CD4-positive, alpha-beta memory T cell (primary cell): ENCODE measurements around the gene ETV7. TPM values are rescaled to one million over a fixed set of nuclear protein-coding genes. Genes with fewer than 3 reads are reported as not detected.

ENCODE experiments used
- CTCF ChIA-PET: fragments of 350-600 bp; sonication (Branson Sonifier 250); formaldehyde crosslinking; loops from one replicate; lab custom pipeline; 2021; ENCODE audit warnings: inconsistent platforms; ENCODE audit not compliant: partially characterized antibody; lab: Charles Lee
- POLR2A ChIA-PET: fragments of 350-600 bp; sonication (Branson Sonifier 250); formaldehyde crosslinking; loops from one replicate; lab custom pipeline; 2021; ENCODE audit not compliant: partially characterized antibody; lab: Charles Lee
- DNase-seq, 5 donors: peaks; one replicate each; pipeline versions ENCODE4 v3.0.0 to v3.0.0-alpha.2; 2020 to 2022; ENCODE audit warnings: mixed read lengths in 1 of 5
- H3K27ac ChIP-seq: one replicate; pipeline ENCODE4 v1.7.0; 2013; ENCODE audit warnings: low read depth, low read length
- H3K27me3 ChIP-seq: 2 replicates; pipeline ENCODE4 v1.7.0; 2013; ENCODE audit warnings: mild to moderate bottlenecking, low read length, moderate library complexity; ENCODE audit not compliant: insufficient read depth
- H3K36me3 ChIP-seq: 2 replicates; pipeline ENCODE4 v1.7.0; 2013; ENCODE audit warnings: mild to moderate bottlenecking, low read length, moderate library complexity; ENCODE audit not compliant: insufficient read depth
- H3K4me1 ChIP-seq: 2 replicates; pipeline ENCODE4 v1.7.0; 2013; ENCODE audit warnings: mild to moderate bottlenecking, low read length, moderate library complexity; ENCODE audit not compliant: insufficient read depth
- H3K4me3 ChIP-seq, 2 donors: one replicate each; pipeline ENCODE4 v1.7.0; 2013; ENCODE audit warnings: low read length in 2 of 2, mild to moderate bottlenecking in 1 of 2
- H3K9me3 ChIP-seq, 2 donors: one replicate each; pipeline ENCODE4 v1.7.0; 2013; ENCODE audit warnings: low read length in 2 of 2, control low read depth in 1 of 2; ENCODE audit not compliant: control insufficient read depth in 1 of 2
- H3K27ac Mint-ChIP-seq, 7 donors: one replicate each; pipeline ENCODE4 v1.8.0; 2020 to 2021; ENCODE audit warnings: mixed read lengths in 7 of 7, mild to moderate bottlenecking in 6 of 7, inconsistent platforms in 3 of 7, moderate library complexity in 3 of 7
- H3K27me3 Mint-ChIP-seq, 2 donors: one replicate each; pipeline ENCODE4 v1.8.0; 2020 to 2021; ENCODE audit warnings: mixed read lengths in 2 of 2
- H3K36me3 Mint-ChIP-seq, 2 donors: one replicate each; pipeline ENCODE4 v1.8.0; 2020 to 2021; ENCODE audit warnings: mixed read lengths in 2 of 2, inconsistent platforms in 1 of 2, mild to moderate bottlenecking in 1 of 2
- H3K4me1 Mint-ChIP-seq, 4 donors: one replicate each; pipeline ENCODE4 v1.8.0; 2020 to 2021; ENCODE audit warnings: mixed read lengths in 4 of 4, mild to moderate bottlenecking in 1 of 4
- H3K4me3 Mint-ChIP-seq, 8 donors: one replicate each; pipeline ENCODE4 v1.8.0; 2020 to 2021; ENCODE audit warnings: mixed read lengths in 8 of 8, mild to moderate bottlenecking in 7 of 8, moderate library complexity in 6 of 8, inconsistent platforms in 3 of 8
- H3K9me3 Mint-ChIP-seq, 8 donors: one replicate each; pipeline ENCODE4 v1.8.0; 2020 to 2021; ENCODE audit warnings: mixed read lengths in 8 of 8, mild to moderate bottlenecking in 5 of 8, inconsistent platforms in 3 of 8, moderate library complexity in 1 of 8
- intact Hi-C: fragments of 100-400 bp; cut with micrococcal nuclease; formaldehyde crosslinking; loops from one replicate; pipeline ENCODE4 v1.15.1; 2023
- polyA plus RNA-seq, 2 donors: library from polyadenylated mRNA; unstranded; fragments of 300-500 nt; fragmentation: Illumina TruSeq; gene quantifications; one replicate each; pipeline ENCODE4 v1.2.3, GENCODE V29; 2021
- total RNA-seq, 2 experiments: library from RNA; stranded (reverse); gene quantifications; one replicate each; pipeline ENCODE4 v1.2.3, GENCODE V29; 2021

Gene ETV7
- 1 to 10 TPM; 3.1 to 3.2 TPM for total RNA-seq
- 1 to 10 TPM in 1 of 2 donors, under 1 TPM in 1; 0.67 to 5.4 TPM for polyA plus RNA-seq

GRCh38 chr6:36387440-36388303, at the start of gene ETV7:
Gene ETV7 (minus strand): TSS chr6:36387669. CDS start chr6:36387541, 128 bp downstream.
- CTCF ChIA-PET: no interaction called here
- intact Hi-C loops: no loop called here
- H3K4me1 ChIP-seq: peaks cover 42% of the 10 kb centered on the region
- H3K4me3 ChIP-seq: peak within 1 kb of the TSS; percentile 75 to 94
- no peaks in the 10 kb centered on the region for H3K36me3 ChIP-seq
- Mint-ChIP-seq H3K9me3 (no peaks in the 10 kb centered on the region), H3K27me3 (peaks cover 0 to 9% of the 10 kb centered on the region in 2 donors), H3K27ac (peak within 1 kb of the TSS; percentile 42 to 94 (median 70)), H3K4me3 (peak within 1 kb of the TSS; percentile 90 to 99 (median 96)), H3K36me3 (peaks cover 0 to 12% of the 10 kb centered on the region in 2 donors), H3K4me1 (peaks cover 13 to 44% (median 28%) of the 10 kb centered on the region in 4 donors)
- H3K27ac ChIP-seq: peak within 1 kb of the TSS; percentile 45
- POLR2A ChIA-PET: interaction anchor here (1.2 kb wide), 1 partner anchor 36 kb away, joined by 3 read pairs; no protein-coding TSS in a partner anchor
- DNase-seq: peak; percentile 31 to 59 (median 37)
- no peaks in the 10 kb centered on the region for H3K9me3 ChIP-seq
- H3K27me3 ChIP-seq: no peaks in the 10 kb centered on the region

GRCh38 chr6:36436466-36436865, 49.0 kb upstream of the ETV7 start:
- CTCF ChIA-PET: no interaction called here
- no peak for DNase-seq
- Histone ChIP-seq H3K27me3 (no peaks in the 10 kb centered on the region), H3K36me3 (no peaks in the 10 kb centered on the region), H3K9me3 (no peaks in the 10 kb centered on the region), H3K4me3 (no peak overlapping the region), H3K4me1 (peaks cover 10% of the 10 kb centered on the region), H3K27ac (no peak overlapping the region)
- intact Hi-C loops: no loop called here
- Mint-ChIP-seq H3K27me3 (no peaks in the 10 kb centered on the region), H3K4me1 (peaks cover 4 to 8% (median 5%) of the 10 kb centered on the region in 4 donors), H3K27ac (peak overlapping the region in 1 of 7 donors; percentile 69), H3K9me3 (no peaks in the 10 kb centered on the region), H3K4me3 (peak overlapping the region in 1 of 8 donors; percentile 32), H3K36me3 (no peaks in the 10 kb centered on the region)
- POLR2A ChIA-PET: no interaction called here

- Mint-ChIP-seq H3K4me3 (no peak overlapping the region), H3K27ac (no peak overlapping the region), H3K27me3 (no peaks in the 10 kb centered on the region), H3K9me3 (peaks cover 0 to 2% (median 0%) of the 10 kb centered on the region in 8 donors), H3K4me1 (no peaks in the 10 kb centered on the region), H3K36me3 (no peaks in the 10 kb centered on the region)
- H3K27ac ChIP-seq: no peak overlapping the region
- no peaks in the 10 kb centered on the region for H3K27me3 ChIP-seq
- ChIA-PET CTCF (interaction anchor here (0.7 to 2.1 kb wide), 2 partner anchors 9 to 147 kb away, joined by 3 to 5 read pairs; no protein-coding TSS in a partner anchor), POLR2A (interaction anchor here (0.9 kb wide), 1 partner anchor 13 kb away, joined by 3 read pairs; no protein-coding TSS in a partner anchor)
- no peaks in the 10 kb centered on the region for H3K4me1 ChIP-seq
- H3K4me3 ChIP-seq: no peak overlapping the region
- intact Hi-C loops: no loop called here
- no peak for DNase-seq
- H3K9me3 ChIP-seq: no peaks in the 10 kb centered on the region
- no peaks in the 10 kb centered on the region for H3K36me3 ChIP-seq
These were observed 44.7 kb upstream of the ETV7 start for GRCh38 chr6:36432151-36432671.

GRCh38 chr6:36431197-36431596, 43.7 kb upstream of the ETV7 start:
- no peak overlapping the region for H3K27ac ChIP-seq
- intact Hi-C loops: no loop called here
- CTCF ChIA-PET: interaction anchor here (0.6 to 2.1 kb wide), 3 partner anchors 8 to 148 kb away, joined by 3 to 5 read pairs (median 3); no protein-coding TSS in a partner anchor
- no peaks in the 10 kb centered on the region for H3K4me1 Mint-ChIP-seq
- H3K27ac Mint-ChIP-seq: no peak overlapping the region
- no peak overlapping the region for H3K4me3 ChIP-seq
- H3K36me3 Mint-ChIP-seq: no peaks in the 10 kb centered on the region
- POLR2A ChIA-PET: no interaction called here
- H3K9me3 ChIP-seq: no peaks in the 10 kb centered on the region
- H3K36me3 ChIP-seq: no peaks in the 10 kb centered on the region
- DNase-seq: no peak
- no peak overlapping the region for H3K4me3 Mint-ChIP-seq
- peaks cover 0 to 2% (median 0%) of the 10 kb centered on the region in 8 donors for H3K9me3 Mint-ChIP-seq
- no peaks in the 10 kb centered on the region for H3K27me3 ChIP-seq
- H3K4me1 ChIP-seq: no peaks in the 10 kb centered on the region
- no peaks in the 10 kb centered on the region for H3K27me3 Mint-ChIP-seq

- H3K27me3 Mint-ChIP-seq: no peaks in the 10 kb centered on the region
- intact Hi-C loops: no loop called here
- Histone ChIP-seq H3K4me1 (no peaks in the 10 kb centered on the region), H3K4me3 (no peak overlapping the region), H3K36me3 (no peaks in the 10 kb centered on the region), H3K27me3 (no peaks in the 10 kb centered on the region), H3K9me3 (no peaks in the 10 kb centered on the region), H3K27ac (no peak overlapping the region)
- DNase-seq: no peak
- no peaks in the 10 kb centered on the region for H3K36me3 Mint-ChIP-seq
- H3K27ac Mint-ChIP-seq: peak overlapping the region in 1 of 7 donors; percentile 17
- ChIA-PET CTCF (interaction anchor here (0.8 to 3.4 kb wide), 11 partner anchors 11 to 329 kb away, joined by 3 to 11 read pairs (median 6); partner anchors contain the start of gene KCTD20), POLR2A (interaction anchor here (1.3 kb wide), 1 partner anchor 13 kb away, joined by 4 read pairs; the partner anchor contains the start of gene KCTD20)
- H3K4me1 Mint-ChIP-seq: no peaks in the 10 kb centered on the region
- no peak overlapping the region for H3K4me3 Mint-ChIP-seq
- peaks cover 0 to 2% (median 0%) of the 10 kb centered on the region in 8 donors for H3K9me3 Mint-ChIP-seq
These were observed 42.9 kb upstream of the ETV7 start for GRCh38 chr6:36430351-36430750.

- CTCF ChIA-PET: interaction anchor here (0.6 to 3.4 kb wide), 24 partner anchors 10 to 354 kb away, joined by 3 to 22 read pairs (median 4); partner anchors contain the start of gene CDKN1A
These were observed 41.4 kb upstream of the ETV7 start for GRCh38 chr6:36428911-36429310.

More at GRCh38 chr6:36428911-36429310, 41.4 kb upstream of the ETV7 start:
- intact Hi-C loops: no loop called here
- peak in 1 of 5 donors; percentile 4 for DNase-seq
- Histone ChIP-seq H3K9me3 (no peaks in the 10 kb centered on the region), H3K36me3 (no peaks in the 10 kb centered on the region), H3K27me3 (no peaks in the 10 kb centered on the region), H3K4me1 (peaks cover 3% of the 10 kb centered on the region), H3K4me3 (no peak overlapping the region), H3K27ac (no peak overlapping the region)
- Mint-ChIP-seq H3K27ac (no peak overlapping the region), H3K36me3 (no peaks in the 10 kb centered on the region), H3K27me3 (no peaks in the 10 kb centered on the region), H3K4me1 (peaks cover under 1 to 3% (median under 1%) of the 10 kb centered on the region in 4 donors), H3K9me3 (peaks cover 0 to 2% (median 0%) of the 10 kb centered on the region in 8 donors), H3K4me3 (no peak overlapping the region)
- POLR2A ChIA-PET: interaction anchor here (1.1 to 1.6 kb wide), 3 partner anchors 11 to 252 kb away, joined by 3 to 4 read pairs (median 3); partner anchors contain the start of gene KCTD20
